Endothelial cell of umbilical vein (primary cell): Measurements from ENCODE around the gene YPEL1. TPM values are rescaled to one million over a fixed set of nuclear protein-coding genes. Genes with fewer than 3 reads are reported as not detected.

Source experiments
- BruUV-seq: library from RNA; stranded (reverse); fragments of 400-500 nt; replicated peaks from 2 replicates; lab custom pipeline; 2021; lab: Mats Ljungman, UMichigan
- CTCF ChIA-PET: fragments of 300-600, 350-600 bp; sonication (Branson Sonifier 250); formaldehyde crosslinking; loops from one replicate; lab custom pipeline; 2021; ENCODE audit warnings: antibody characterized with exemption, inconsistent platforms; lab: Charles Lee
- POLR2A ChIA-PET: fragments of 300-600, 350-600 bp; sonication (Branson Sonifier 250); formaldehyde crosslinking; loops from one replicate; lab custom pipeline; 2021; ENCODE audit warnings: antibody characterized with exemption, inconsistent platforms; lab: Charles Lee
- DNase-seq: peaks from one replicate; pipeline ENCODE4 v3.0.0-alpha.2; 2011; ENCODE audit warnings: low read depth, low spot score
- FAIRE-seq: peaks from 2 replicates; lab custom pipeline; 2011; peaks lifted over from hg19 to GRCh38; lab: Jason Lieb, UNC
- H2AFZ ChIP-seq: 2 replicates; pipeline ENCODE4 v1.6.0; 2012; ENCODE audit warnings: low read depth, low read length, control low read depth, inconsistent platforms
- H3K27ac ChIP-seq: 2 replicates; pipeline ENCODE4 v1.5.1; 2011; ENCODE audit warnings: low read depth, mild to moderate bottlenecking, control low read depth, low read length, moderate library complexity; ENCODE audit not compliant: insufficient read depth
- H3K27me3 ChIP-seq, 2 experiments: 2 replicates each; pipeline versions ENCODE4 v1.6.0 to v1.6.1; 2011; ENCODE audit warnings: low read length in 2 of 2, mixed read lengths in 1 of 2; ENCODE audit not compliant: control insufficient read depth in 2 of 2, insufficient read depth in 2 of 2
- H3K36me3 ChIP-seq, 2 experiments: 2 replicates in 1 of 2; 3 replicates in 1 of 2; pipeline ENCODE4 v1.5.1; 2011; ENCODE audit warnings: low read length in 2 of 2, mild to moderate bottlenecking in 1 of 2, moderate library complexity in 1 of 2; ENCODE audit not compliant: control insufficient read depth in 2 of 2, insufficient read depth in 2 of 2; ENCODE audit errors: extremely low read depth in 1 of 2
- H3K4me1 ChIP-seq: 3 replicates; pipeline ENCODE4 v1.5.1; 2011; ENCODE audit warnings: mild to moderate bottlenecking, low read length; ENCODE audit not compliant: control insufficient read depth, insufficient read depth; ENCODE audit errors: extremely low read depth
- H3K4me2 ChIP-seq: 2 replicates; pipeline ENCODE4 v1.6.1; 2011; ENCODE audit warnings: low read length, control low read depth, mixed read lengths; ENCODE audit not compliant: insufficient read depth
- H3K4me3 ChIP-seq, 3 experiments: fragments of 200-600 bp in 1 of 3; sonication (generic), shearing (Covaris generic) in 1 of 3; replicated peaks in 1 of 3; 2 replicates each; pipeline ENCODE4 v1.5.1; 2011 to 2016; ENCODE audit warnings: control low read depth in 3 of 3, low read length in 3 of 3, mild to moderate bottlenecking in 2 of 3, inconsistent platforms in 1 of 3, low read depth in 1 of 3, moderate library complexity in 1 of 3; ENCODE audit not compliant: insufficient read depth in 1 of 3
- H3K79me2 ChIP-seq: 2 replicates; pipeline ENCODE4 v1.6.0; 2012; ENCODE audit warnings: low read length, inconsistent platforms; ENCODE audit not compliant: control insufficient read depth, insufficient read depth
- H3K9ac ChIP-seq: replicated peaks from 2 replicates; pipeline ENCODE3; 2011; ENCODE audit warnings: low read length, control low read depth; ENCODE audit not compliant: insufficient read depth; ENCODE audit errors: extremely low read depth
- H3K9me1 ChIP-seq: replicated peaks from 3 replicates; pipeline ENCODE4 v1.6.0; 2011; ENCODE audit warnings: mild to moderate bottlenecking, low read length; ENCODE audit not compliant: control insufficient read depth, insufficient read depth; ENCODE audit errors: extremely low read depth
- H3K9me3 ChIP-seq: replicated peaks from 2 replicates; pipeline ENCODE4 v1.5.1; 2012; ENCODE audit warnings: low read length, inconsistent platforms; ENCODE audit not compliant: control insufficient read depth, insufficient read depth
- H4K20me1 ChIP-seq: replicated peaks from 2 replicates; pipeline ENCODE3; 2011; ENCODE audit warnings: mild to moderate bottlenecking, low read length; ENCODE audit not compliant: control insufficient read depth, insufficient read depth; ENCODE audit errors: extremely low read depth
- CTCF ChIP-seq, 2 donors: IDR thresholded peaks; 1 replicate in 1 of 2; 2 replicates in 1 of 2; pipeline ENCODE4 v1.5.1; 2011; ENCODE audit warnings: low read length in 2 of 2, mild to moderate bottlenecking in 2 of 2, moderate library complexity in 2 of 2, control low read depth in 1 of 2, inconsistent platforms in 1 of 2, low read depth in 1 of 2; ENCODE audit not compliant: insufficient read depth in 1 of 2; ENCODE audit errors: extremely low read depth in 1 of 2
- FOS ChIP-seq: IDR thresholded peaks from 2 replicates; pipeline ENCODE4 v1.6.1; 2011; ENCODE audit warnings: mild to moderate bottlenecking, low read length, moderate library complexity, borderline replicate concordance; ENCODE audit not compliant: insufficient read depth
- GATA2 ChIP-seq: IDR thresholded peaks from 2 replicates; pipeline ENCODE4 v1.7.0; 2011; ENCODE audit warnings: low read depth, mild to moderate bottlenecking, moderate library complexity, mixed read lengths, low read length; ENCODE audit not compliant: insufficient read length, insufficient read depth
- JUN ChIP-seq: IDR thresholded peaks from 2 replicates; pipeline ENCODE4 v1.6.1; 2011; ENCODE audit warnings: borderline replicate concordance, low read depth; ENCODE audit not compliant: insufficient read length, insufficient read depth
- MAX ChIP-seq: IDR thresholded peaks from 2 replicates; pipeline ENCODE4 v1.6.1; 2011; ENCODE audit not compliant: insufficient read depth, insufficient read length
- POLR2A ChIP-seq: IDR thresholded peaks from 2 replicates; pipeline ENCODE4 v1.6.1; 2012; ENCODE audit warnings: low read depth, mild to moderate bottlenecking, control low read depth, low read length
- POLR2AphosphoS5 ChIP-seq: IDR thresholded peaks from 2 replicates; pipeline ENCODE4 v1.6.1; 2012; ENCODE audit warnings: low read depth, mild to moderate bottlenecking, control low read depth, low read length, moderate library complexity; ENCODE audit not compliant: insufficient read depth
- dilution Hi-C: fragments of 300-500 bp; cut with MboI; formaldehyde crosslinking; loops from one replicate; pipeline ENCODE4 v1.15.0; 2019; ENCODE audit warnings: low sequenced_read_pairs; ENCODE audit not compliant: extremely low pct_ligation_motif_present
- intact Hi-C: fragments of 100-400 bp; cut with micrococcal nuclease; formaldehyde crosslinking; loops from one replicate; pipeline ENCODE4 v1.10.0; 2022
- polyA plus RNA-seq, 4 experiments: library from polyadenylated mRNA; depleted of rRNA in 3 of 4; stranded (reverse) in 3 of 4; unstranded in 1 of 4; fragments of >200 nt; gene quantifications; 2 replicates each; pipeline versions ENCODE4 v1.2.1 to v1.2.3, GENCODE V29; 2011 to 2012; ENCODE audit warnings: missing spikeins in 1 of 4
- total RNA-seq: library from RNA; stranded (reverse); gene quantifications from 2 replicates; pipeline ENCODE4 v1.2.3, GENCODE V29; 2021

Gene YPEL1
- total and polyA plus RNA-seq, 2 donors (not counting 3 experiments of a cell fraction or from before 2014, with no cell fraction given) = 3.7 to 6.2 TPM

GRCh38 chr22:21741059-21741458, 5.5 kb upstream of the YPEL1 start:
- H3K9me3 ChIP-seq = no peaks in the 10 kb centered on the region
- POLR2A ChIA-PET = no interaction called here
- dilution Hi-C loops = no loop called here

More at GRCh38 chr22:21741059-21741458, 5.5 kb upstream of the YPEL1 start:
- Histone ChIP-seq H3K9ac (no peak overlapping the region), H2AFZ (no peak overlapping the region), H3K4me3 (no peak overlapping the region), H3K27me3 (peaks cover 2% of the 10 kb centered on the region in 2 experiments), H3K4me2 (no peak overlapping the region), H3K27ac (no peak overlapping the region), H3K4me1 (no peaks in the 10 kb centered on the region), H3K36me3 (no peaks in the 10 kb centered on the region), H4K20me1 (no peaks in the 10 kb centered on the region), H3K79me2 (no peaks in the 10 kb centered on the region), H3K9me1 (no peaks in the 10 kb centered on the region)
- BruUV-seq = no TSS peak
- CTCF ChIA-PET = interaction anchor here (1.1 kb wide), 1 partner anchor 18 kb away, joined by 3 read pairs; no protein-coding TSS in a partner anchor
- intact Hi-C loops = no loop called here
- DNase-seq (no peak), FAIRE-seq (no peak)
- TF ChIP-seq POLR2AphosphoS5 = no peak
- no peak for TF ChIP-seq MAX
- no peak for TF ChIP-seq FOS
- no peak for TF ChIP-seq CTCF (IDR thresholded peaks at IDR 0.05; ENCODE audit: extremely low read depth in 1 of 2, insufficient read depth in 1 of 2, low read depth in 1 of 2, low read length in 2 of 2)
- TF ChIP-seq POLR2A = no peak
- no peak for TF ChIP-seq JUN
- no peak for TF ChIP-seq GATA2
